HG03520 (cell line): ENCODE data around the gene PDGFRB.
A peak's percentile ranks its signal among the peaks of the same experiment; 100 is the strongest.
"Not testable (repeated sequence)": the region's sequence is repeated elsewhere in the genome, so short reads cannot be mapped to it uniquely, and the experiment has no call there.

Source experiments
- ATAC-seq: cut with Tn5 transposase; IDR thresholded peaks from one replicate; pipeline ENCODE4 v1.9.1; 2021; ENCODE audit warnings: mild to moderate bottlenecking, moderate library complexity; ENCODE audit not compliant: unreplicated experiment

The PDGFRB gene

DNA sequence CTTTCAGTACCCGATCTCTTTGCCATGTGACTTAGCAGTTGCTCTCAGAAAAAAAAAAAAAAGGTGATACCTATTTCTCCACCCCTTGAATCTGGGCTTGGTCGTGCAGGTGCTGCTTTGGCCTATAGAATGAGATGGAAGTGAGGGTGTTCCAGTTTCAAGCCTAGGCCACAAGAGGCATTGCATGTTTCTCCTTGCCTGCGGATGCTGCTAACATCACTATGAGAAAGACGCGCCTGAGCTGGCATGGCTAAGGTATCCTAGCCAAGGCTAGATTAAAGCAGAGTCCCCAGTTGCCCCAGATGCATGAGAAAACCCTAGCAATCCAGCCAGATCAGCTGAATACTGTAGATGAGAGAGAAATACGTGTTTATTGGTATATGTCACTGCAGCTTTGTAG is 54.6 kb downstream of the PDGFRB start:
- ATAC-seq = no peak

DNA sequence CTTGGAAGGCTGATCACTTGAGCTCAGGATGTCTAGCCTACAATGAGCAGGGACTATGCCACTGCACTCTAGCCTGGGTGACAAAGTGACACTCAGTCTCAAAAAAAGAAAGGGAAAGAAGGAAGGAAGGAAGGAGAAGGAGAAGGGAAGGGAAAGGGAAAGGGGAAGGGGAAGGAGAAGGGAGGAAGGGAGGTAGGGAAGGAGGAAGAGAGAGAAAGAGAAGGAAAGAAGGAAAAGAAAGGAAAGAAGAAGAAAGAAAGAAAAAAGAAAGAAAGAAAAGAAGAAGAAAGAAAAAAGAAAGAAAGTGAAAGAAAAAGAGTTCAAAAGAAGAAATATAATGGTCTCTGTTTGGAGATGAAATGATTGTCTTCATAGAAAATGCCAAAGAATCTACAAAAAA is 58.5 kb downstream of the PDGFRB start:
- no peak for ATAC-seq

DNA sequence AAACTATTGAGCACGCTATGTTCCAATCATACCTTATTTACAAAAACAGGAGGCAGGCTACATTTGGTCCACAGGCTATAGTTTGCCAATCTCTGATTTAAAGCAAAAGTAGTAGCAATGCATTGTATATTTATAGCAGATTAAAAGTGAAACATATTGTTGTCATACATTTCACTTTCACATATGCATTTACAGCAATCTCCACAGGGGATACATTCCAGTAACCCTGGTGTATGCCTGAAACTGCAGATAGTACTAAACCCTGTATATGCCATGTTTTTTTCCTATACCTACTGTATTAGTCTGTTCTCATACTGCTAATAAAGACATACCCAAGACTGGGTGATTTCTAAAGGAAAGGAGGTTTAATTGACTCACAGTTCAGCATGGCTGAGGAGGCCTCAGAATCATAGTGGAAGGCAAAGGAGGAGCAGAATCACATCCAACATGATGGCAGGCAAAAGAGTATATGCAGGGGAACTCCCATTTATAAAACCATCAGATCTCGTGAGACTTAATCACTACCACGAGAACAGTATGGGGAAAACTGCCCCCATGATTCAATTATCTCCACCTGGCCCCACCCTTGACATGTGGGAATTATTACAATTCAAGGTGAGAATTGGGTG is 63.4 kb downstream of the PDGFRB start:
- ATAC-seq = no peak

DNA sequence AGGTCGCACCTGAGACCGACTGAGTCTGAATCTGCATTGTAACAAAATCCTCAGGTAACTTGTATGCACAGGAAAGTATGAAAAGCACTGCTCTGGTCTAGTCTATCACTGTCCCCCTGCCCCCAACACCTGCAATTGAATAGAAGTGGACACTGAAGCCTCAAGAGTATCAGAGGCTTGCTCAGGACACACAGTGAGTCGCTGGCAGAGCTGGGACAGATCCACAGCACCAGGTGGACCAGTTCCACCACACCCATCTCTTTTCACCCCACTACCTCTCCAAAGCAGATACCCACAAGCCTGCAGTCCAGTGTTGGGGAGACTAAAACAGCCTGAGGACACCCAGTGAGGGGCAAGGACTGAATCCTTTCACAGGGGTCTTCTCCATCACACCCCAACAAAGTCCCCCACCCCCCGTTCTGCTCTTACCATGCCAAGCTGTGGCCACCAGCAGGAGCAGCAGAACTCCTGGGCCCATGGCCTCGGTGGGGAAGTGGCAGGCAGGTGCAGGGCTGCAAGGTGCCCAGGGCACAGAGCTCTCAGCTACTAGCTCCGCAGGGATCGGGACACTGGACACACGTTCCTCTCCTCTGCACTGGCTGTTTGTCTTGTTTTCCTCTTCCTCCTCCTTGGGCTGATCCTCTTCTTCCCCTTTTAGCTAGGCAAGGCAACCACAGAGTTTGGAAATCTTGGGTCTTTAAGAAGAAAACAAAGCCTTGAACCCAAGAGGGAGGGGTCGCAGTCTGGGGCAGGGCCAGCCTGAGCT is 69.5 kb downstream of the PDGFRB start, which contains the start of gene CSF1R:
Gene CSF1R (minus strand): TSS at position 605 of the 766 bp plus-strand sequence. CDS start 127 bp downstream, at position 478.
- ATAC-seq = no peak

DNA sequence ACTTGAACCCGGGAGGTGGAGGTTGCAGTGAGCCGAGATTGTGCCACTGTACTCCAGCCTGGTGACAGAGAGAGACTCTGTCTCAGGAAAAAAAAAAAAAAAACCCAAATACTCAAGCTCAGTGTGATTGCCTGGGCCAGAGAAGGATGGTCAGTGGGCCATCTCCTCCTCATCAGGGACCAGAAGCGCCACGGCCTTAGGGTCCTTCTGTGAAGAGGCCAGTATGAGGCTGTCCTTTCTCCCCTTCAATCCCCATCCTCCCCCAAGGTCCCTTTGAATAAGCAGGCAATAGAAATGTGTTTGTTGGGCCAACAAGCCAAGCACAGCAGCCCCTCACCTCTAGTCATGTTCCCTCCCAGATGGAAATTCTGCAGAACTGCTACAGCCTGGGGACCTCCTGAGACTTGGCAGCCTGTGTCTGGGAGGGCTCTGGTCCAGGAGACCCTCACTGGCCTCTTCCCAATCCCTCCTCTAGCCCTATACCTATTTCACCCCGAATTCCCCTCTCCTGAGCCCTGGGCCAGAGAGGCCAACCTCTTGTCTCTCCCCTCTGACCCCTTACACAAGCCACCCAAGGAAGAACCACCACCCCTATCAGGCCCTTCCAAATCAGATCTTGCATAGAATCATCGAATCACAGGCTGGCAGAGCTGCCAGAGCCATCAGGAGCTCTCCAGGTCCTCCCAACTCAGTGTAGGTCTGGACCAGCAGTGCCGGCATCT is 70.3 kb downstream of the PDGFRB start:
- no peak for ATAC-seq

DNA sequence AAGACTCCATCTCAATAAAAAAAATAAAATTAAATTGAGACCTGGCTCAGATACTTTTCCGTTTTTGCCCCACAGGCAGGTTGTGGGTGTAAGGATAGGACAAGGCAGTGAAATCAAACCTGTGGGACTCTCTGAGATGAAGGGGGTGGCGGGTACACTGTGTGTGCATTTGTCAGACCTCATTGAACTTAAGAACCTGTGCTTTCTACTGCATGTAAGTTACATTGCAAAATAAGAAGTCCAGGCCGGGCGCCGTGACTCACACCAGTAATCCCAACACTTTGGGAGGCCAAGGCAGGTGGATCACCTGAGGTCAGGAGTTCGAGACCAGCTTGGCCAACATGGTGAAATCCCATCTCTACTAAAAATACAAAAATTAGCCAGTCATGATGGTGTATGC is 70.9 kb downstream of the PDGFRB start:
- ATAC-seq = not testable (repeated sequence)

DNA sequence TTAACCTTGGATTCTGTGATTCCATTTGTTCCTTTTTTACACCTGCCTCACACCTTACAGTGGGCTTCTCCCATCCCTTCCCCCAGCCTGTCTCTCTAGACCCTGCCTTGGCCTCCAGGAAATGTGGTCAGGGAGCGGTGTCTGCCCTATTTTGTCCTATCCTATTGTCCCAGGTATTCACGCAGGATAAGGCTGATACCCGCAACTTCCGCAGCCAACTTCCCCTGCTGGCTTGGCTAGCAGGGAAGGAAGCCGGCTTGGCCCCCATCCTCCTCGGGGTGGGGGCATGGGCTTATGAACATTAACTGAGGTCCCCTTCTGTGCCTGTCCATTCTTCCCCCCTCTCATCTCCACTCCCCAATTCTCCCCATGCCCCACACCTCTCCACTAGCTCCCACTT is 72.8 kb downstream of the PDGFRB start:
- ATAC-seq = no peak

DNA sequence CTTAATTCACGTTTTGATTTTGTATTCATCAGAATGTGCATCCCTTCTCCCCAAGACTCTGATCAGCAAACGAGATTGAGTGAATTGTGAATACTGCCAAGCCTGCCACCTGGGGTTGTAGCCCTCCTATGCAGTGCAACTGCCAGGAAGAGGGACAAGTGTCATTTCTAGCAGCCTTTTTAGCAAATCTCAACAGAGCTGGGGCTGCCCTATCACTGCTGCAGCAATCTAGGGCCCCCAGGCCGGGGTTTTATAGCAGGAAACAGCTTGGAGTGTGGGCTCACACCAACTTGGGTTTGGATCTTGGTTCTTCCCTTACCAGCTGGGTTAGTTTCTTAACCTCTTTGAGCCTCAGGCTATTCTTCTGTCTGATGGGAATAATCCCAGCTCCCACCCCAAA is 73.3 kb downstream of the PDGFRB start:
- peak; percentile 21 for ATAC-seq

DNA sequence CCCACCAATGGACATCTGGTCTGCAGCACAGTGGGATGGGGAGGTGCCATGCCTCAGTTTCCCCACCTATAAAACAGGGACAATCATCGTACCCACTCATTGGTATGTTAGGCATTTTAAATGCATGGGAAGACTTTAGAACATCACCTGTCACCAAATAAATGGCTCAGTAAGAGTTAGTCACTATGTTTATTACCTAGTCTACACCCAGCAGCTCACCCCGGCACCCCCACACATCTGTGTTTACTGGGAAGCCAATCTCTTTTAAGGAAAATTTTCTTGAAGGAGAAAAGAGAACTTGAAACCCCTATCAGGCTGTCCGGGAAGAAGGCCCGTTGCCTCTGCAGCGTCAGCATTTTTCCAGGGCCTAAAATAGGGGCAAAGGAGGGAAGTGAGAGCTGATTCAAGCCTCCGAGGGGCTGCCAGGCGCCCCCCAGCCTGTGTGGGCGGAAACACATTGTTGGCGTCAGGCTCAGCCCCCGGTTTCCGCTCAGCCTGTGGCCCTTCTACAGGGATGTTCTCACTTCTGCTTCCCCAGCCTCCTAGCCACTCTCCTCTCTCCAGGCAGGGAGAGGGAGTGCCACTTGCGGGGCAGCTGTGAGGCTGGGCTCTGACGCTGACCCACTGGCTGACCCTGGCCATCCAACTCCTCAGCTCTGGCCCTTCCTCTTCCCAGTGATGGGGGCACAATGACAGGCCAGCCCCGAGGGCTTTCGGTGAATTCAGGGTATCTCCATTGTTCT is 73.9 kb downstream of the PDGFRB start:
- ATAC-seq = peak; percentile 70

DNA sequence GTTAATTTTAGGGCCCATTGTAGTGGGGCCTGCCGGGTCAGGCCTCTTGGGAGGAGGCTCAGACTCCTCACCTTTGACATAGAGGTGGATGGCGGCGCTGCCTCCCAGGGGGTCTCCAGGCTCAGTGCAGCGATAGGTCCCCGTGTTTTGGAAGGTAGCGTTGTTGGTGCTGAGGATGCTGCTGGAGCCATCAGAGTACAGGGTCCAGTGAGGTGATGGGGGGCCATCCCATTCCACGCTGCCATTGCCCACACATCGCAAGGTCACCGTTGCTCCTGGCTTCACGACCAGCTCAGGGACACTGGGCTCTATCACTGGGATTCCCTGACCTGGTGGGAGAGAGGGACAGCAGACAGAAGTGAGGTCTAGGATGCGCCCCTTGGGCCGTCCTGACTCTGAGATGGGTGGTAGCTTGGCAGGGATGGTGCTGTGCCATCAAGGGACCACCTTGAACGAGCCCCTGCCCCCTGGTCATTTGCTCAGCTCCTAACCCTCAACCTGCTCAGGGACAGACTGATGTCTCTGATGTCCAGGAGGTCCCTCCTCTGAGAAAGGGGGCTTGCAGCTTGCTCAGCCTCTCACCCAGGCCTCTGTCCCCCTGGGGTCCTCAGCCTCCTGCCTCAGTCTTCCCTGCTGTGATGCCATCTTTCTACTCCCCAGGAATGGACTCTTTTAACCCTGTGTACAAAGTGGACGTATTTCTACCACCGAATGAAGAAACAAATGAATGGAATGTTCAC is 74.8 kb downstream of the PDGFRB start:
- ATAC-seq = no peak

DNA sequence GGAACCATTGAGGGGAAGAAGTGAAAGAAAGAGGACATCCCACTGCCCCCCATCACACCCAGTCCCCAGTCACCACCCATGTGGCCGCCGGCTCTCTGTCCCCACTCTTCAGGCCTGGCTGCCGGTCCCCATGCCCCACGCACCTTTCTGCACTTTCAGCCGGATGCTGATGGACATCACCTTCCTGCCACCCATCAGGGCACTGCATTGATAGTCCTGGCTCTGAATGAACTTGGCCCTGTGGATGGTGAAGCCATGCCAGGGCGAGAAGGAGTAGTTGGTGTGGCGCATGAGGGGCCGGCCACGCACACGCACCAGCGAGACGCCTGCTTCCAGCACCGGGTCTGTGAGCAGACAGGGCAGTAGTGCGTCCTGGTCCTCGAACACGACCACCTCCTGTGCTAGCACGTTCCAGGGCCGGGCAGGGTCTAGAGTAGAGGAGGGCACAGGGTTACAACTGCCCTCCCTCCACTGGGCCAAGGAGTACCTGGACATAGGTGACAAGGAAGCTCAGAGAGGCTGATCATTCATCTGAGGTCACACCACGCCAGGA is 75.7 kb downstream of the PDGFRB start:
- ATAC-seq = no peak

DNA sequence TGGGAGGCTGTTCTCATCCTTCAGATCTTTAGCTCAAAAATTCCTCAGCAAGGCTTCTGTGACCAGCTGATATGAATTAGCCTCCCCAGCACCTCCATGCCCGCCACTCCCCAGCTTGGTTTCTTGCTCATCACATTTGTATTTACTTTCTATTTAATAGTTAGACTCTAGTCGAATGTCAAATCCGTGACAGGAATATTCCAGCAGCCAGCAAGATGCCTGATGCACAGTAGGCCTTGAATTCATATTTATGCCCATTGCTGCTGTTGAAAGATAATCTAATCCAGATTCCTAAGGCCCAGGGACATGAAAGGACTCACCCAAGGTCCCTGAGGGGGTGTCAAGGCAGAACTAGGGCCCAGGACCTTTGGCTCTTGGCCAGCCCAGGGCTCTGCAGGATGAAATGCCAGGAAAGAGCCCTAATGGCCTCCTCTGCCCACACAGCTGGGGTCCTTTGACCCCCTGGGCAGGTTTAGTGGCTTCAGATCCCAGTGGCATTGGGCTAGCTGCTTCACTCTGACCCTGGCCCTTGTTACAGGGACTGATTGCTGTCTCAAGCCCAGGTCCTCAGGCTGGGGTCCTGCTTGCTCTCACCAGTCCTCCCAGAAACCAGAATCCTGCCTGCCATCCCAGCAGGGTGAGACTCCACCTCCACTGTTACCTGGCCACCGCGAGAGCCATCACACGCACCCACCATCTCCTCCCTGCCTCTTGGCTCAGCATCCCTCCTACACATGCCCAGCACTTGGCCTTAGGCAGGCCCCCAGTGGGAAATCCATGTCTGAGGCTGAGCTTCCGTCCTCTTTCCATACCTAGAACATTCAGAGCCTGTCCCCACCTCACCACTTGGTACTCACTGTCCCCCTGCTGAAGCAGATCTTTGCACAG is 76.6 kb downstream of the PDGFRB start:
- no peak for ATAC-seq

DNA sequence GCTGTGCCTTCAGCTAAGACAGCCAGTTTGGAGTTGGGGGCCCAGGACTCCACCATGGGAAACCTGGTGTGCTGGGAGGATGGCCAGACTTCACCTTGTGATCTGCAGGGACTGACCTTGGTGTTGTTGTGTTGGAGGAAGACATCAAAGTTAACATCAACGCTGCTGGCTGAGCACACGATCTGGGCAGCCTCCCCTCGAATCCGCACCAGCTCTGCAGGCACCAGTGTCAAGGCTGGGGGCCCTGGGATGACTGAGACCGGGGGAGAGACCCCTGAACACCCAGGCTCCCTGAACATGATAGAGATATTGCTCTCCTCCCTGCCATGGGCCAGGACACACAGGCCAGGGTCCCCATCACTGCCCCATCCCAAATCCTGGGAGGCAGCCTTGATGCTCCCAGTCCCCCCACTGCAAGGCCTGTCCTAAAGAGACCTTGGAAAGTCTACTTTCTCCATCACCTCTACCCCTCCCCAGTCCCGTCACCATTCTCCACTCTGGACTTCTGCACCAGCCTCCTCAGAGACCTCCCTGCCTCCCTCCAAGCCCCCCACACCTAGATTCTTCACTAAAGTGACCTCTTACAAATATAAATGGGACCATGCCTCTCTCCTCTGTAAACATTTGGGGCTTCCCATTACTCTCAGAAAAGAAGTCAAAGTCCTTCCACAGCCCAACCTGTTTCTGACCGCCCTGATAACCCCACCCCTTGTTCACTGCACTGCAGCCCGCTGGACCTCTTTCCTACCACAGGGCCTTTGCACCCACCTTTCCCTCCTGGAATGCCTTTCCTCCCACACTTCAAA is 77.4 kb downstream of the PDGFRB start:
- ATAC-seq = no peak

DNA sequence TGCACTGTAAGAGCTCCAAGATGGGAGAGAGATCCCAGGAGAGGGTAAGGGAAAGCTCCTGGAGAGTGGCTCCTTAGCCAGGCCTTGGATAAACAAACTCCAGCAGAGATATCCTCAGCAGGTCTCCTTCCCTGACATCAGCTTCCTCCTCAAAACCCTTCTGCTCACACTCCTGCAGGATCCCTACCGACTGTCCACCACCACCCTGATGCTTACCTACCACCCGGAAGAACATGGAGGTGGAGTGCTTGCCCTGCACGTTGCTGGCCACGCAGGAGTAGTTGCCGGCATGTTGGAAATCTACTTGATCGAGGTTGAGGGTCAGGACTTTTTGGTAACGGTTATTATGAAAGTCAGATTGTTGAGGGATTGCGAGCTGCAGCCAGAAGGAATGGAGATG is 78.6 kb downstream of the PDGFRB start:
- ATAC-seq = no peak

DNA sequence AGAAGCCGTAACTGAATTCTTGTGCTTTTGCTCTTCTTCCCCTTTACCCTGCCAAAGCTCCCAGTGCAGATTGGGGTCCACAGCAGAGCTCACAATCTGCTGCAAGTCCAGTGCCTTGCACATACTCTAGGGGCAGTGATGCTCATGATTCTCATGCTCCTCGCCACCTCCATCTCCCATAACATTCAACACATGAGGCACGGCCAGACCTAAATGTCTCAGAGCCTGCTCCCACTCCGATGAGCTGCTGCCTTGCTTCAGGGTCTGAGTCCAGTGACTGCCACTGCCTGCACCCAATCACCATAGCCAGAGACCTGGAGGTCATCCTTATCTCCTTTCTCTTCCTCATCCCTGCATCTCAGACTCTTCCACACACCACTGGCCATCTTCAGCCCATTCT is 79.8 kb downstream of the PDGFRB start:
- ATAC-seq = no peak

DNA sequence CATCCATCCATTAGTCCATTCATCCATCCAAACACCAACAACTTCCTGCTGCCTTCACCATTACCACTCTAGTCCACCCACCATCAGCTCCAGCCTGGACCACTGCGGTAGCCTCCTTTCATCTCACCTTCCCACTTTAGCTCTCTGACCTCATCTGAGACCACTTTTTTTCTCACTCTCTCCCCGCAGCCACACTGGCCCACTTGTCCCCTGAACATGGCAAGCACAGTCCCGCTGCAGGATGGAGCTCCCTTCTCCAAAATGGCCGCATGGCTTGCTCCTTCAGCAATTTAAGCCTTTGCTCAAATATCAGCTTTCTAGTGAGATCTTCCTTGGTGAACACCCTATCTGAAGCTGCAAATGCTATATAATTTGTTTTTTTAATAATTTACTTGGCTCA is 80.4 kb downstream of the PDGFRB start:
- no peak for ATAC-seq

DNA sequence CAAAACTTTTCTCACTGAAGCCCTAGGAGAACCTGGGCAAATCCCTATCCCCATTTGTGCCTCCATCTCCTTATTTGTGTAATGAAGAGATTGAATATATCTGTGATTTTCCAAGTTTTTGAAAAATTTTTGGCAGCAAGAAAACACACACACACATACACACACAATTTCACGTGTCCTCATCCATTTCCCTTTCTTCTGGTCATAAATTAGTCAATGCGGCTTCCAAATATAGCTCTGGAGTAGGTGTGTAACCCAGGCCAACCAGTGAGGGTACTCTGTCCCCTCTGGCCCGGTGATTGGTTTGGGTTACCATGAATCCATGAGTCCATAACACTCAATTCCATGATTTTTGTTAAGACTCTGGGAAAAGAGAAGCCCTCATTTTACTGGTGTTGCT is 82.0 kb downstream of the PDGFRB start:
- no peak for ATAC-seq

DNA sequence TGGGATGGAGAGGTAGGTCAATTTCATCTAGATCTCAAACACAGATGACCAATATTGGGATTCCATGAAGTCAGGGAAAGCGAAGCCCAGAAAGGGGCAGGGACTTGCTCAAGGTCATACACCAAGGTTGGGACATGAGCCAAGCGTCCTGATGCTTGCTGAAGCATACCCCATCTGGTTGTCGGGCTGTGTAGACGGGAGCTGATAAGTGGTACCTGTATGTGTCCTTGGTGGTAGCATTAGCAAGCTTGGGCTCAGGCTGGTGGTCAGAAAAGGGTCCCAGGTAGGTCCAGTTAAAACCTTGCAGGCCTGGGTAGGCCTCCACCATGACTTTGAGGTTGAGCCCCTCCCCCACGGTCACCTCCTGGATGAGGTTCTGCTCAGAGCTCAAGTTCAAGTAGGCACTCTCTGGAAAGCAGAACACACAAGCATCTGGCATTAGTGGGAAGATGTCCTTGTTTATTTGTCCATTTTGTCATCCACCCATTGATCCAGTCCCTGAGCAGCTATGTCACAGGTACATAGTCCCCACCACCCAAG is 82.5 kb downstream of the PDGFRB start:
- no peak for ATAC-seq
